MCF 10A (cell line): ENCODE data around the gene CNOT2. TPM values are rescaled to one million over a fixed set of nuclear protein-coding genes. Genes with fewer than 3 reads are reported as not detected.

Experiments
- BruUV-seq: library from RNA; stranded (reverse); fragments of 400-500 nt; replicated peaks from 2 replicates; lab custom pipeline; 2021; lab: Mats Ljungman, UMichigan
- CTCF ChIA-PET: fragments of 300-600 bp; sonication (Branson Sonifier 250); formaldehyde crosslinking; extraction: SDS; loops from one replicate; lab custom pipeline; 2021; ENCODE audit warnings: antibody characterized with exemption, inconsistent platforms; lab: Yijun Ruan, JAX
- POLR2A ChIA-PET: fragments of 300-600, 350-650 bp; sonication (Branson Sonifier 250); formaldehyde crosslinking; extraction: SDS; loops from one replicate; lab custom pipeline; 2020; ENCODE audit warnings: antibody characterized with exemption, inconsistent platforms; lab: Yijun Ruan, JAX
- DNase-seq: peaks from one replicate; pipeline ENCODE4 v3.0.0-alpha.2; 2018; ENCODE audit not compliant: unreplicated experiment
- H3K27ac Mint-ChIP-seq: one replicate; pipeline ENCODE4 v1.8.0; 2022; ENCODE audit warnings: mild to moderate bottlenecking, low read depth, mixed read lengths; ENCODE audit not compliant: unreplicated experiment
- H3K27me3 Mint-ChIP-seq: one replicate; pipeline ENCODE4 v1.8.0; 2022; ENCODE audit warnings: mixed read lengths; ENCODE audit not compliant: insufficient read depth, unreplicated experiment
- H3K36me3 Mint-ChIP-seq: one replicate; pipeline ENCODE4 v1.8.0; 2022; ENCODE audit warnings: mild to moderate bottlenecking, moderate library complexity, mixed read lengths; ENCODE audit not compliant: insufficient read depth, unreplicated experiment
- H3K4me1 Mint-ChIP-seq: one replicate; pipeline ENCODE4 v1.8.0; 2022; ENCODE audit warnings: mixed read lengths; ENCODE audit not compliant: insufficient read depth, unreplicated experiment
- H3K4me3 Mint-ChIP-seq: one replicate; pipeline ENCODE4 v1.8.0; 2022; ENCODE audit warnings: mild to moderate bottlenecking, moderate library complexity, mixed read lengths; ENCODE audit not compliant: unreplicated experiment
- H3K9me3 Mint-ChIP-seq: one replicate; pipeline ENCODE4 v1.8.0; 2022; ENCODE audit warnings: mixed read lengths; ENCODE audit not compliant: unreplicated experiment
- intact Hi-C: fragments of 100-400 bp; cut with micrococcal nuclease; formaldehyde crosslinking; loops from 2 replicates; pipeline ENCODE4 v1.14.1; 2022
- total RNA-seq: library from RNA; stranded (reverse); gene quantifications from 2 replicates; pipeline ENCODE4 v1.2.3, GENCODE V29; 2022
- TF ChIP-seq, protein P1 (sequence below): fragments of 200-600 bp; IDR thresholded peaks from one replicate; pipeline ENCODE4 v1.8.0; 2022; ENCODE audit warnings: antibody characterized with exemption, mild to moderate bottlenecking; ENCODE audit not compliant: unreplicated experiment

Gene CNOT2
- total RNA-seq, 1 experiment from 2014 or later = 91.0 TPM

DNA sequence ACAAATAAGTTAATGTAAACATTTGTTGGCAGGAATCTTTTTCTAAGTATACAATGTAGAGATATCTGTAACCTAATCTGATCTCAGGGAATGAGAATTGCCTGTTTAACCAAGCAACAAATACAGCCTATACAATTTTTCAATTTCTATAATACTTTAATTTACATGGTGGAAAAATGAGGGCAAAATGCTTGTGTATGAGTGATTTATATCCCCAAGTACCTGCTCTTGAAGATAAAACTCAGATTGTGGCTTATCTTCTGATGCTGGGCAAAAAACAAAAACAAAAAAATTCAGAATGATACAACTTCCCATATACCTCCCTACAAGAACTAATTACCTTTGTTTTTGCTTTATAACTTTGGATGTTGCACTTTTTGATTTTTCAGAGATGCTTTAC is 2.2 kb downstream of the CNOT2 start:
- H3K27ac Mint-ChIP-seq = no peak overlapping the region
- intact Hi-C loops = loop anchor here (10.0 kb wide), 1 partner anchor 89 kb away; no protein-coding TSS in a partner anchor
- H3K36me3 Mint-ChIP-seq = peaks cover 29% of the 10 kb centered on the region
- DNase-seq = no peak
- peaks cover 44% of the 10 kb centered on the region for H3K4me1 Mint-ChIP-seq
- TF ChIP-seq, protein P1, sequence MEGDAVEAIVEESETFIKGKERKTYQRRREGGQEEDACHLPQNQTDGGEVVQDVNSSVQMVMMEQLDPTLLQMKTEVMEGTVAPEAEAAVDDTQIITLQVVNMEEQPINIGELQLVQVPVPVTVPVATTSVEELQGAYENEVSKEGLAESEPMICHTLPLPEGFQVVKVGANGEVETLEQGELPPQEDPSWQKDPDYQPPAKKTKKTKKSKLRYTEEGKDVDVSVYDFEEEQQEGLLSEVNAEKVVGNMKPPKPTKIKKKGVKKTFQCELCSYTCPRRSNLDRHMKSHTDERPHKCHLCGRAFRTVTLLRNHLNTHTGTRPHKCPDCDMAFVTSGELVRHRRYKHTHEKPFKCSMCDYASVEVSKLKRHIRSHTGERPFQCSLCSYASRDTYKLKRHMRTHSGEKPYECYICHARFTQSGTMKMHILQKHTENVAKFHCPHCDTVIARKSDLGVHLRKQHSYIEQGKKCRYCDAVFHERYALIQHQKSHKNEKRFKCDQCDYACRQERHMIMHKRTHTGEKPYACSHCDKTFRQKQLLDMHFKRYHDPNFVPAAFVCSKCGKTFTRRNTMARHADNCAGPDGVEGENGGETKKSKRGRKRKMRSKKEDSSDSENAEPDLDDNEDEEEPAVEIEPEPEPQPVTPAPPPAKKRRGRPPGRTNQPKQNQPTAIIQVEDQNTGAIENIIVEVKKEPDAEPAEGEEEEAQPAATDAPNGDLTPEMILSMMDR = no peak
- no peaks in the 10 kb centered on the region for H3K27me3 Mint-ChIP-seq
- no TSS peak for BruUV-seq
- H3K9me3 Mint-ChIP-seq = no peaks in the 10 kb centered on the region
- peak overlapping the region; percentile 95 for H3K4me3 Mint-ChIP-seq
- ChIA-PET POLR2A (interaction anchor here (1.3 to 3.1 kb wide), 3 partner anchors 16 to 279 kb away, joined by 3 to 14 read pairs (median 3); no protein-coding TSS in a partner anchor), CTCF (interaction anchor here (1.0 kb wide), 1 partner anchor 252 kb away, joined by 3 read pairs; no protein-coding TSS in a partner anchor)

DNA sequence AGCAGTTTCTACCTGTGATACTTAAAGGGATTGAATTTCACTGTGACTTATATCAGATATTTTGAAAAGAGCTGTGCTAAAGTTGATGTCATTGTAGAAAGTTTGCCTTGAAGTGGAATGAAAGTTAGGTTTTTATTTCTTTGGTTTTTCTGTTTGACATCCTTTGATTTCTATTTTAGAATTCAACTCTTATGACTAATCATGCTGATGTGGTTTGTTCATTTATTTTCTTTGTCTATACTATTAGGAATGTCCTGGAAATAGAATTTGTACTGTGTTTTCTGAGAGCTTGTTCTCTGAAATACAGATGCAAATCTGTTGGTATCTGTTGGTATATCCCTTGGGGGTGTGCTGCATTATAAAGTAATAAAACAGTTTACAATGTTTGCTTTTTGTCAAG is 3.3 kb downstream of the CNOT2 start:
- peaks cover 45% of the 10 kb centered on the region for H3K4me1 Mint-ChIP-seq
- intact Hi-C loops = loop anchor here (10.0 kb wide), 1 partner anchor 88 kb away; no protein-coding TSS in a partner anchor
- POLR2A ChIA-PET = interaction anchor here (1.2 to 1.3 kb wide), 2 partner anchors 9 to 15 kb away, joined by 3 to 5 read pairs; no protein-coding TSS in a partner anchor

DNA sequence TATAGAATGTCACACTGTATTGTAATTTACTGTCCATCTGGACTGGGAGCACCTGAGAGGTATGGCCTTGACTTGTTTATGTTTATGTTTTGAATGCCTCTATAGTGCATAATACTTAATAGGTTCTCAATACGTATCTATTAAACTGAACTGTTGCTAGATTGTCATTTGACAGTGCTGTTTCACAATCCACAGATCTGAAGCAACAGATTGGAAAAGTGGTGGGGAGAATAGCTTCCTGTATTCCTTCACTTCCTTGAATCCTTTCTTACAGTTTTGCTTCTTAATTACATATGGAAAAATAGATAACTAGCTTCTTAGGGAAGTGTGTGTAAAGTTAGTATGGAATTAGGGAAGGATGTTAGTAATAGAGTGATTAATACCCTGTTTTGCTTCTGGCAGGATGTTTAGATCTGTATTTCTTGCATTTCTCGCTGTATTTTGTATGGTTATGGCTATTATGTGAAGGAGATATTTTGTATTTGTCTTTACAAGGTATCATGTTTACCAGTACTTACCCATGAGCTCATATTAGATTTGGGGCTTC is 4.5 kb downstream of the CNOT2 start:
- Mint-ChIP-seq H3K9me3 (no peaks in the 10 kb centered on the region), H3K4me1 (peaks cover 43% of the 10 kb centered on the region), H3K27me3 (no peaks in the 10 kb centered on the region), H3K4me3 (no peak overlapping the region), H3K27ac (no peak overlapping the region), H3K36me3 (peaks cover 15% of the 10 kb centered on the region)
- intact Hi-C loops = loop anchor here (10.0 kb wide), 1 partner anchor 87 kb away; no protein-coding TSS in a partner anchor
- DNase-seq = no peak
- no TSS peak for BruUV-seq
- TF ChIP-seq, protein P1 = no peak
- ChIA-PET POLR2A (interaction anchor here (0.7 to 1.4 kb wide), 3 partner anchors 10 to 721 kb away, joined by 3 to 4 read pairs (median 4); no protein-coding TSS in a partner anchor), CTCF (interaction anchor here (0.8 kb wide), 1 partner anchor 260 kb away, joined by 3 read pairs; no protein-coding TSS in a partner anchor)

More for the DNA sequence above, 3.3 kb downstream of the CNOT2 start:
- Mint-ChIP-seq H3K27me3 (no peaks in the 10 kb centered on the region), H3K4me3 (peak overlapping the region; percentile 31), H3K9me3 (no peaks in the 10 kb centered on the region), H3K36me3 (peaks cover 19% of the 10 kb centered on the region), H3K27ac (peak overlapping the region; percentile 80)
- no peak for DNase-seq
- BruUV-seq = no TSS peak
- CTCF ChIA-PET = no interaction called here
- TF ChIP-seq, protein P1 = no peak

DNA sequence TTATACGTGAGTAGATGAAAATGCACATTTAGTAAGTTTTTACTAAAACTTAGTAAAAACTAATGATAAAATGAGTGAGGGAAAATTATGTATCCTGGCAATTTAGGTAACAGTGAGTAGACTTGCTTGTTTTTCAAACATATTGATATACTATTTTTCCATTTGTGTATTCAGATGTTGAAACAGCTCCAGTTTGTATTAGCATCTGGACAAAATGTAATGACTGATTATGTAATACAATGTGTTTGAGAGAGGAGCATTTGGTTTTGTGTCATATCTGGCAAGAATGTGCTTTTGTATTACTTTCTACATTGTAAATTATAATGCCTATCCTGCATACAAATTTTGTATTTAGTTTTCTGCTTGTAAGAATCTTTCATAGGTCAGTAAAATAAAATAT is 5.6 kb downstream of the CNOT2 start:
- Mint-ChIP-seq H3K36me3 (peaks cover 10% of the 10 kb centered on the region), H3K9me3 (no peaks in the 10 kb centered on the region), H3K4me1 (peaks cover 43% of the 10 kb centered on the region), H3K4me3 (no peak overlapping the region), H3K27me3 (no peaks in the 10 kb centered on the region), H3K27ac (no peak overlapping the region)
- POLR2A ChIA-PET = interaction anchor here (0.6 to 1.4 kb wide), 5 partner anchors 9 to 330 kb away, joined by 3 to 4 read pairs (median 3); no protein-coding TSS in a partner anchor
- CTCF ChIA-PET = interaction anchor here (1.2 kb wide), 1 partner anchor 348 kb away, joined by 3 read pairs; no protein-coding TSS in a partner anchor
- BruUV-seq = no TSS peak
- TF ChIP-seq, protein P1 = no peak
- intact Hi-C loops = loop anchor here (10.0 kb wide), 1 partner anchor 86 kb away; no protein-coding TSS in a partner anchor
- DNase-seq = no peak
